RPMI8226 (cell line): ENCODE measurements around the gene TMEM205.

ENCODE experiments used
- DNase-seq: peaks from one replicate; pipeline ENCODE4 v3.0.0-alpha.2; 2015

Gene TMEM205

DNA sequence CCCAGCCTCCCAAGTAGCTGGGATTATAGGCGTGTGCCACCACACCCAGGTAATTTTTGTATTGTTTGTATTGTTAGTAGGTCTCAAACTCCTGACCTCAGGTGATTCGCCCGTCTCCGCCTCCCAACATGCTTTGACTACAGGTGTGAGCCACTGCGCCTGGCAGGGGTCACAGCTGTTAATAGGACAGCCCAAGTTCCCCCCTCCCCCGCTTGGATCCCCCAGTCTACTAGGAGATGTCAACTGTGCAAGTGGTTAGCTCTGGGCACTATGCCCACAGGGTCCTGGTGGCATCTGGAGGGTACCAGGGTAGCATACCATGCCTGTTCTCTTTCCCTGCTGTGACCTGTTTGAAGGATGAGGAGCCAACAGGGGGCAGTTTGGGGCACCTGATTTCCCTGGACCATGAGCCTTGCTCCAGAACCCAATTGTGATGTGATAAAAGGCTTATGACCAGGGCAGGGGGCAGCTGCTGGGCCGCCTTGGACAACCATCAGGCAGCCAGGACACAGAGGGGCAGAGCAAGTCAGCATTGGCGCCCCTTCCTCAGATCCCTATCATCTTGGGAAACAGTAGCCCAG lies 50.3 kb downstream of the TMEM205 start, which contains the start of gene TSPAN16:
TSS of gene TSPAN16 (plus strand) at position 496 of the 581 bp plus-strand sequence. CDS start 138 bp downstream, outside the sequence.
- DNase-seq = peak; percentile 54

DNA sequence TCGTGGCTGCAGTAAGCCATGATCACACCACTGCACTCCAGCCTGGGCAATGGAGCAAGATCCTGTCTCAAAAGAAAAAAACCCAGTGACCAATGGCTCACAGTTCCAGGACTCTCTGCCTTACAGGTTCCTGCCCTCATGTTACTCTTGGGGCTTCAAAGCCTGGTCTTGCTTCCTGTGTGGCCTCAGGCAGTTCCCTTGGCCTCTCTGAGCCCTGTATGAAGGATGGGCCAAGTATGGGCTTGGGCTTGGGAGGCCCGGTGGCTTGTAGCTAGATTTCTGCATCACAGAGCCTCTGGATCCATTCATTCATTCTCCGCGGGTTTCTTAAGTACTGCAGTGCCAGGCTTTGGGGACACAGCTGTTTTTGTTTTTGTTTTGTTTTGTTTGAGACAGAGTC lies 50.9 kb downstream of the TMEM205 start:
- no peak for DNase-seq

DNA sequence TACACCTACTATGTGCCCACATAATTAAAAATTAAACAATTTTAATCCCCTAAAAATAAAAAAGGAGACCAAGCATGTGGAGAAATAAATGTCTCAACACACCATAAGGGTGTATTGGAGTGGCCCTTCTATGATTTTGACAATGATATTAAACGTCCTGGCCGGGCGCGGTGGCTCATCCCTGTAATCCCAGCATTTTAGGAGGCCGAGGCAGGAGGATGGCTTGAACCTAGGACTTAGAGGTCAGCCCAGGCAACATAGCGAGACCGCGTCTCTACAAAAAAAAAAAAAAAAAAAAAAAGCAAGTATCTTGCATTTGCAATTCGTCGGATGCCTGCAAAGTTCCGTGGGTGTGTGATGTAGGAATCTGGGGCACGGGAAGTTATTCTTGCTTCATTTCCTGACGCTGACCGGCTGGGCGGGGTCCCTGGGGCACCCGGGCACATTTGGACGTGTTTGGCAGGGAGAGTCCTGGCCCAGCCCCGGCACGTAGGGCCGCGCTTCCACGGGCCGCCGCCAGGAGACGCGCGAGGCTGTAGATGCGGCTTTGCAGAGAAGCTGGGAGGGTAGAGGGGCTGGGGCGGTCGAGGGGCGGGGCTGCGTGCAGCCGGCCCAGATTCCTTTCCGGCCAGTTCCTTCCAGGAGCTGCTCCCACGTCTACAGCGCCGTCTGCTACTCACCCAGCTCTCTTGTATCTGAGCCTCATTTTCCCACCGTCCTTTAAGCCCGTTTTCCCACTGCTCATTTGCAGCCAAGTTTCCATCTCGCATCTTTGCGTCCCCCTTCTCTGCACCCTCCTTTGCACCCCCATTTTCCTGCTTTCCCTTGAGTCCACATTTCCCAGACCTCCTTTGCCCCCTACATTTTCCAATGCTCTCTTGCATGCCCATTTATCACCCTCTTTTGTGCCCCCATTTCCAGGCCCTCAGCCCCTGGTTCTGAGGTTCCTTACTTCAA lies 52.4 kb downstream of the TMEM205 start:
- DNase-seq = peak; percentile 81
